Activated CD4-positive, alpha-beta memory T cell treated with anti-CD3 and anti-CD28 coated beads, Interleukin-2, amount 10 ng/mL, durations not matched to agents 7 days and 5 days (primary cell): ENCODE measurements around the gene IGF2R. TPM values are rescaled to one million over a fixed set of nuclear protein-coding genes. Genes with fewer than 3 reads are reported as not detected.
A peak's percentile ranks its signal among the peaks of the same experiment; 100 is the strongest.

Experiments used
- CTCF ChIA-PET: fragments of 350-600 bp; sonication (Branson Sonifier 250); formaldehyde crosslinking; loops from one replicate; lab custom pipeline; 2021; ENCODE audit warnings: antibody characterized with exemption, inconsistent platforms; lab: Charles Lee
- POLR2A ChIA-PET: fragments of 350-600 bp; sonication (Branson Sonifier 250); formaldehyde crosslinking; loops from one replicate; lab custom pipeline; 2021; ENCODE audit warnings: antibody characterized with exemption; lab: Charles Lee
- DNase-seq: peaks from one replicate; pipeline ENCODE4 v3.0.0-alpha.2; 2020
- H3K27ac Mint-ChIP-seq: one replicate; pipeline ENCODE4 v1.8.0; 2021; ENCODE audit warnings: mild to moderate bottlenecking, mixed read lengths
- H3K27me3 Mint-ChIP-seq: one replicate; pipeline ENCODE4 v1.8.0; 2021; ENCODE audit warnings: mixed read lengths
- H3K36me3 Mint-ChIP-seq: one replicate; pipeline ENCODE4 v1.8.0; 2021; ENCODE audit warnings: low read depth, mixed read lengths
- H3K4me1 Mint-ChIP-seq: one replicate; pipeline ENCODE4 v1.8.0; 2021; ENCODE audit warnings: mixed read lengths
- H3K4me3 Mint-ChIP-seq: one replicate; pipeline ENCODE4 v1.8.0; 2021; ENCODE audit warnings: mild to moderate bottlenecking, mixed read lengths
- H3K9me3 Mint-ChIP-seq: one replicate; pipeline ENCODE4 v1.8.0; 2021; ENCODE audit warnings: mixed read lengths
- total RNA-seq, 2 experiments: library from RNA; stranded (reverse); gene quantifications; one replicate each; pipeline ENCODE4 v1.2.3, GENCODE V29; 2021

Gene IGF2R
- total RNA-seq, 2 experiments from 2014 or later, result 66.9 to 70.9 TPM

- POLR2A ChIA-PET, result interaction anchor here (0.7 to 6.1 kb wide), 4 partner anchors 9 to 56 kb away, joined by 3 to 89 read pairs (median 29); no protein-coding TSS in a partner anchor
- CTCF ChIA-PET, result no interaction called here
- Mint-ChIP-seq H3K36me3 (peaks cover 14% of the 10 kb centered on the region), H3K27me3 (peaks cover 3% of the 10 kb centered on the region), H3K9me3 (no peaks in the 10 kb centered on the region), H3K4me3 (peak overlapping the region; percentile 31), H3K4me1 (peaks cover 69% of the 10 kb centered on the region), H3K27ac (peak overlapping the region; percentile 51)
- DNase-seq, result no peak
Measured at GRCh38 chr6:159971341-159972178, 2.7 kb downstream of the IGF2R start.

DNA sequence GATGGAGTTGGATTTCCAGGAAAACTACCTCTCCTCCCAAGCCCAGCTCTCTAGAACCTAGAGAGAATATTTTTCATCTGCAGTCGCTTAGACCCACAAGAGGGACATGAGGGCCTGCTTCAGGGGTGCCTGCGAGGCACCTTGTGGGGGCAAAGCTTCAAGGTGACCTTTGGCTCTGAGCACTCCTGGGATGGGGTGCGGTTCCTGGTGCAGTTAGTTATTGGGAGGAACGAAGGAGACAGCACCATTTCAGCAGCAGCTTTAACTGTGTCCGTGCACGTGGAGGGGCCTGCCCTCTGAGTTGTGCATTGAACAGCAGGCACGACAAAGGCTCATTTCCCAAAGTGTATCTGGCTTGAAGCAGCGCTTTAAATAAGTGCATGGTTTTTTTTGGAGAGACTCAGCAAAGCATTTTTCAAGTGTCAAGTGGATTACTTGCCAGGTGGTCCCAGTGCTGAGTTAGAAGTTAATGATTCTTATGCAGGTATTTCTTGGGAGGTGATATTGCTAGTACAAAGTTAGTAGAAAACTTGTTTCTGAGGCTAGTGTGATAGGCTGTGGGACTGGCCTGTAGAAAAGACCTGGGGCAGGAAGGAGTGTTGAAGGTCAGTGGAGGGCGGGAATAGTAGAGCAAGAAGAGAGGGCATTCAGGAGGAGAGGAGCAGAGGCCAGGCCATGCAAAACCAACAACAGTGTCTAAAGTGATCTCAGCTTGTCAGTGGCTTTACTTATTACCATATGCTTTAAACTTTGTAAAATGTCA is 3.8 kb downstream of the IGF2R start:
- Mint-ChIP-seq H3K27ac (peak overlapping the region; percentile 12), H3K4me1 (peaks cover 79% of the 10 kb centered on the region), H3K9me3 (no peaks in the 10 kb centered on the region), H3K36me3 (peaks cover 18% of the 10 kb centered on the region), H3K4me3 (no peak overlapping the region), H3K27me3 (no peaks in the 10 kb centered on the region)
- ChIA-PET POLR2A (interaction anchor here (1.5 to 6.1 kb wide), 3 partner anchors 8 to 43 kb away, joined by 5 to 89 read pairs (median 5); no protein-coding TSS in a partner anchor), CTCF (interaction anchor here (1.7 kb wide), 1 partner anchor 10 kb away, joined by 8 read pairs; no protein-coding TSS in a partner anchor)
- DNase-seq, result no peak

DNA sequence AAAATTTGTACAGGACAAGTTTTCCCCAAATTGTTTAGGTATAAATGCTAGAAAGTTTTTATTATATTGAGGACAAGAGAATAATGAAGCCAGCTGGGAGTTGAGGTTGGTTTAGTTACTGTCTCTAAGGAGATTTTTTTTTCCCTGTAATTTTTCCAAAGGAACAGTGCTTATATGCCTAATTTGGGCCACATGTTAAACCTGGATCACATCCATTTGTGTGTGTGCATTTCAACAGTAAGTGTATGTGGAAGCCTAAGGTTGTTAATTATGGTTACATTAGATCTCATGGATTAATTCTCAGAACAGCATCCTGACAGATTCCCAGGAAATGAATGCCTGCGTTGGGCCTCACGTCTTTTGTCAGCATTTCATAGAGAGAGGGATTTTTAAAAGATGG is 4.5 kb downstream of the IGF2R start:
- no peak for DNase-seq
- no peak overlapping the region for H3K4me3 Mint-ChIP-seq
- ChIA-PET POLR2A (interaction anchor here (1.5 to 6.1 kb wide), 5 partner anchors 8 to 246 kb away, joined by 5 to 89 read pairs (median 7); partner anchors contain the start of genes MRPL18, TCP1 and WTAP), CTCF (interaction anchor here (1.7 kb wide), 1 partner anchor 9 kb away, joined by 8 read pairs; no protein-coding TSS in a partner anchor)
- H3K27me3 Mint-ChIP-seq, result no peaks in the 10 kb centered on the region
- H3K4me1 Mint-ChIP-seq, result peaks cover 80% of the 10 kb centered on the region
- no peaks in the 10 kb centered on the region for H3K9me3 Mint-ChIP-seq
- peak overlapping the region; percentile 63 for H3K27ac Mint-ChIP-seq
- peaks cover 18% of the 10 kb centered on the region for H3K36me3 Mint-ChIP-seq

GRCh38 chr6:159973951-159974350 is 5.1 kb downstream of the IGF2R start:
- Mint-ChIP-seq H3K27me3 (no peaks in the 10 kb centered on the region), H3K27ac (peak overlapping the region; percentile 63), H3K4me3 (no peak overlapping the region), H3K9me3 (no peaks in the 10 kb centered on the region), H3K4me1 (peaks cover 83% of the 10 kb centered on the region), H3K36me3 (peaks cover 18% of the 10 kb centered on the region)
- DNase-seq, result no peak
- ChIA-PET POLR2A (interaction anchor here (1.5 to 6.1 kb wide), 5 partner anchors 7 to 247 kb away, joined by 5 to 89 read pairs (median 7); partner anchors contain the start of genes MRPL18, TCP1 and WTAP), CTCF (interaction anchor here (1.7 kb wide), 1 partner anchor 9 kb away, joined by 8 read pairs; no protein-coding TSS in a partner anchor)

GRCh38 chr6:159974932-159975331 is 6.0 kb downstream of the IGF2R start:
- ChIA-PET POLR2A (interaction anchor here (2.0 kb wide), 1 partner anchor 248 kb away, joined by 8 read pairs; the partner anchor contains the start of gene WTAP), CTCF (no interaction called here)
- H3K27me3 Mint-ChIP-seq, result no peaks in the 10 kb centered on the region
- H3K4me1 Mint-ChIP-seq, result peaks cover 93% of the 10 kb centered on the region
- no peaks in the 10 kb centered on the region for H3K9me3 Mint-ChIP-seq
- peaks cover 20% of the 10 kb centered on the region for H3K36me3 Mint-ChIP-seq
- no peak for DNase-seq
- H3K27ac Mint-ChIP-seq, result peak overlapping the region; percentile 24
- H3K4me3 Mint-ChIP-seq, result no peak overlapping the region

GRCh38 chr6:159976686-159977254 is 7.9 kb downstream of the IGF2R start:
- CTCF ChIA-PET, result no interaction called here
- Mint-ChIP-seq H3K27me3 (no peaks in the 10 kb centered on the region), H3K4me1 (peaks cover 95% of the 10 kb centered on the region), H3K4me3 (peak overlapping the region; percentile 61), H3K36me3 (peaks cover 10% of the 10 kb centered on the region), H3K27ac (peak overlapping the region; percentile 95), H3K9me3 (no peaks in the 10 kb centered on the region)
- POLR2A ChIA-PET, result interaction anchor here (0.7 to 5.2 kb wide), 3 partner anchors 38 to 187 kb away, joined by 4 to 30 read pairs (median 7); partner anchors contain the start of genes MRPL18 and TCP1
- DNase-seq, result no peak

DNA sequence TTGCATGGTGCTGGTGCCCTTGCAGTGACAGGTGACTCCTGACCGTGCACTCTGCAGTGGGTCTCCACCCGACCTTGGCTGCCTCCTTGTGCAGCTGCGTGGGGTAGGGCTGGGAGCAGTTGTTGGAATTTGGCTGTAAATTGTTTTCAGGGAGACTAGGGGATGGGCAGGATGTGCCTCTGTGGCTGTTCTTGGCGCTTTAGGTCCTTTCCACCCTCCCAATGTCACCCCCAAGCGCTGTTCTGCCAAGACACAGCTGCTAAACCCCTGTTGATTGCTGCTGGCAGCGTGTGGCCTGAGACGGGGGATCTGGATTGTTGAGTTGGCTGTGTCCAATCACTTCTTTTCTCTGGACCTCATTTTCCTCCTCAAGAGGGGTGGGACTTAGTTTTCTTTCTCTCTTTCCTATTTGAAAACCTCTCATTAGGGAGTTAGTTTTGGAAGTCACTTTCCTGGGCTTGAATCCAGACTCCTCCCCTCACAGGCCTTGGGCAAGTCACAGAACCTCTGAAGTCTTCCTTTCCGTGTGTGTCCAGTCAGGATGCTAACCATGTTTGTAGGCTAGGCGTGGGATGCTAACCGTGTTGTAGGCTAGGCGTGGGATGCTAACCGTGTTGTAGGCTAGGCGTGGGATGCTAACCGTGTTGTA is 8.5 kb downstream of the IGF2R start:
- POLR2A ChIA-PET, result interaction anchor here (1.9 to 7.2 kb wide), 6 partner anchors 6 to 251 kb away, joined by 8 to 89 read pairs (median 12); partner anchors contain the start of genes IGF2R, MRPL18, TCP1 and WTAP

DNA sequence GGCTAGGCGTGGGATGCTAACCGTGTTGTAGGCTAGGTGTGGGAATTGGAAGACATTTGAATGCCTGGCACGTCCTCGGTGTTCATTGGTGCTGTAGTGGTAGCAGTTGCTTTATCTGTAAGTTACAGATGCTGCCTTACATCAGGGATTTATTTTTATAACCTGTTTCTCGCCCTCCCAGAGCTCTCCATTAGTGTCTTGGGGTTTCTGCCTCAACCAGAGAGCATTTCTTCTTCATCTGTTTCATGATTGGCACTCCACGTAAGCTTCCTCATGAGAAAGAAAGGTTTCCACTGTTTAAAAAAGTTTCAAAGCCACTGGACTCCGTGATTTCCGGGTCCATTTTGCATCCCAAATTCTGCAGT is 9.0 kb downstream of the IGF2R start:
- no peak for DNase-seq
- H3K27me3 Mint-ChIP-seq, result no peaks in the 10 kb centered on the region
- H3K27ac Mint-ChIP-seq, result peak overlapping the region; percentile 95
- H3K36me3 Mint-ChIP-seq, result peaks cover 9% of the 10 kb centered on the region
- H3K9me3 Mint-ChIP-seq, result no peaks in the 10 kb centered on the region
- peaks cover 95% of the 10 kb centered on the region for H3K4me1 Mint-ChIP-seq
- peak overlapping the region; percentile 69 for H3K4me3 Mint-ChIP-seq
- ChIA-PET CTCF (no interaction called here), POLR2A (interaction anchor here (1.0 to 7.2 kb wide), 7 partner anchors 6 to 251 kb away, joined by 3 to 89 read pairs (median 11); partner anchors contain the start of genes IGF2R, MRPL18, TCP1 and WTAP)

More for the DNA sequence above, 8.5 kb downstream of the IGF2R start:
- DNase-seq, result no peak
- CTCF ChIA-PET, result no interaction called here
- H3K9me3 Mint-ChIP-seq, result no peaks in the 10 kb centered on the region
- H3K4me1 Mint-ChIP-seq, result peaks cover 95% of the 10 kb centered on the region
- no peaks in the 10 kb centered on the region for H3K27me3 Mint-ChIP-seq
- H3K36me3 Mint-ChIP-seq, result peaks cover 10% of the 10 kb centered on the region
- peak overlapping the region; percentile 61 for H3K4me3 Mint-ChIP-seq
- peak overlapping the region; percentile 95 for H3K27ac Mint-ChIP-seq

DNA sequence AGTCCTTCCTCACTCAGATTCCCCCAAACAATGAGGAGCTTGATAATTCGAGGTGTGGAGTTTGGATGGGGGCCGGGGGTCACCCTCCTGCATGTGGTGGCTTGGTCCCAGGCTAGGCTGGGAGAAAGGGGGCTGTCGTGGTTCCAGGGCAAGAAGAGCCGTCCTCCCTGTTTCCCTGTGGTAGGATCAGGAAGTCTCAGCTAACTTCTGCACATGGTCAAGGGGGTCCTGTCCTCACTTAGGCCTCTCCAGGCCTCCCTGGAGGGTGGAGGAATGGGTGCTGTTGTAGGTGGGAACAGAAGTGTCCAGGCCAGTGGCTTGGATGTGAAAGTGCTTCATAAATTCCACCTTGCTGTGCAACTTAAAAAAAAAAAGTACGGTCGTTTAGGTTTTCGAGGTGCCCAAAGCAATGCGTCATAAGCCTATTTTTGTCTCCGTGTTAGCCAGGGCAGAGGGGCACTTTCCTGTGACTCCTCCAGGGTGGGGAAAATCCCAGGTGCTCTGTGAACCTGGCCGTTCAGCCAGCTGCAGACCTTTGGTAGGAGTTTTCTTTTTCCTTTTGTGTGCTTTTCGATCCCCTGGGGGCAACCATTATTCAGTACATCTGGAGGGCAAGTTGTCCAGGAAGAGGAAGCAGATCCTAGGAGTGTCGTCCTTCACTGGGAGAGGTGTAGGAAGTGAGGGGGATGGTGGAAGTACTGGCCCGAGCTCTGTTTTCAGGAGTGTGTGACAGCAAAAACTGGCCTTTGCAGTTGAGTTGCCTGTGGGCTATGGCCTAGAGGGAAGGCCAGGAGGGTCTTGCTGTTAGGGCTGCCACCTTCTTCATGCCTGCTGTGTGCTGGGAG is 9.6 kb downstream of the IGF2R start:
- no peaks in the 10 kb centered on the region for H3K9me3 Mint-ChIP-seq
- ChIA-PET POLR2A (interaction anchor here (1.0 to 7.2 kb wide), 9 partner anchors 7 to 252 kb away, joined by 3 to 89 read pairs (median 11); partner anchors contain the start of genes IGF2R, MRPL18, TCP1 and WTAP), CTCF (interaction anchor here (1.3 to 1.7 kb wide), 3 partner anchors 37 to 251 kb away, joined by 3 to 6 read pairs (median 4); partner anchors contain the start of genes MRPL18 and WTAP)
- peak overlapping the region; percentile 95 for H3K27ac Mint-ChIP-seq
- peak; percentile 42 for DNase-seq
- H3K4me3 Mint-ChIP-seq, result peak overlapping the region; percentile 69
- H3K27me3 Mint-ChIP-seq, result no peaks in the 10 kb centered on the region
- peaks cover 7% of the 10 kb centered on the region for H3K36me3 Mint-ChIP-seq
- peaks cover 95% of the 10 kb centered on the region for H3K4me1 Mint-ChIP-seq

DNA sequence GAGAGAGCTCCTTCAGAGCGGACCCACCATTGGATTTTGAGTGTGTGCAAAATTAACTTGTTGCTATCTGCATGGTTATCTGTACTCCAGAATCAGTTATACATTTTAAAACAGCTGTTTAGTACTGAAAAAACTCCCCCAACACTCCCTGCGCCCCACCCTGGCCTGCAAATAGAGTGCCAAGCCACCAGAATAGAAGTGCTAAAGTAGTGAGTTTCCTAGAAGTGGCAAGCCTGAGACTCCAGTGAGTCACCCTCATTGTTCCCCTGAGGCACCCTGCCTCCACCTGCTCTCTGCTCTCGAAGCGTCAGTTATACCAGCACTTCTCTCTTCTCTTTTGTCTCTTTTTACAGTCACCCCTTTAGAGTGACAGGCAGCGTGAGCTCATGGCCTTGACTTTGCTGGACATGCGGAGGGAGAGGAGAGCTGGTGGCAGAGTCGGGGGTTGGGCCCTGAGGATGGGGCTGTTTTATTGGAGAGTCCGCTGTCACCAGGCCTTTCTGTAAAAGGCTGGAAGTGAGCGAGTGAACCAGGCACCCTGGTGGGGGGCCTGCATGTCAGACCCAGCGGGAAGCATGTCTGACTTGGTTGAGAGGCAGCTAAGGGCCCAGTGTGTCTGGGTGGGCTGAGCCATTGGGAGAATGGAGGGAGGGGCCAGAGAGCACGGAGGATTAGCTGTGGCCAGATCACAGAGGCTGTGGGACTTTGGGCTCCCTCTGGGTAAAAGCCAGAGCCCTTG is 10.4 kb downstream of the IGF2R start:
- Mint-ChIP-seq H3K9me3 (no peaks in the 10 kb centered on the region), H3K27ac (peak overlapping the region; percentile 95), H3K36me3 (peaks cover 7% of the 10 kb centered on the region), H3K4me3 (peak overlapping the region; percentile 69), H3K27me3 (no peaks in the 10 kb centered on the region), H3K4me1 (peaks cover 95% of the 10 kb centered on the region)
- DNase-seq, result peak; percentile 74
- POLR2A ChIA-PET, result interaction anchor here (1.0 to 7.2 kb wide), 9 partner anchors 8 to 253 kb away, joined by 3 to 89 read pairs (median 11); partner anchors contain the start of genes IGF2R, MRPL18, TCP1 and WTAP
- CTCF ChIA-PET, result interaction anchor here (1.3 to 1.7 kb wide), 3 partner anchors 37 to 252 kb away, joined by 3 to 6 read pairs (median 4); partner anchors contain the start of genes MRPL18 and WTAP
